Stomach smooth muscle (tissue), 2 donors: ENCODE results near the gene GALC.

ENCODE experiments used
- H3K27ac ChIP-seq: one replicate; pipeline ENCODE4 v1.7.0; 2013; ENCODE audit warnings: mild to moderate bottlenecking, low read length, inconsistent platforms
- H3K27me3 ChIP-seq, 2 donors: one replicate each; pipeline ENCODE4 v1.7.0; 2013; ENCODE audit warnings: low read length in 2 of 2; ENCODE audit not compliant: insufficient read depth in 2 of 2, control insufficient read depth in 1 of 2
- H3K36me3 ChIP-seq, 2 donors: one replicate each; pipeline ENCODE4 v1.7.0; 2013; ENCODE audit warnings: low read length in 2 of 2; ENCODE audit not compliant: control insufficient read depth in 2 of 2, insufficient read depth in 2 of 2
- H3K4me1 ChIP-seq: one replicate; pipeline ENCODE4 v1.7.0; 2013; ENCODE audit warnings: low read length; ENCODE audit not compliant: control insufficient read depth, insufficient read depth
- H3K4me3 ChIP-seq, 2 donors: one replicate each; pipeline ENCODE4 v1.7.0; 2013; ENCODE audit warnings: low read length in 2 of 2
- H3K9ac ChIP-seq, 2 donors: one replicate each; pipeline ENCODE4 v1.7.0; 2013; ENCODE audit warnings: low read length in 2 of 2, mild to moderate bottlenecking in 1 of 2
- H3K9me3 ChIP-seq, 2 donors: one replicate each; pipeline ENCODE4 v1.7.0; 2013; ENCODE audit warnings: low read length in 2 of 2; ENCODE audit not compliant: control insufficient read depth in 2 of 2
- donor health status: healthy.
- donor health status: Pancreatic carcinoma.

GALC gene

DNA sequence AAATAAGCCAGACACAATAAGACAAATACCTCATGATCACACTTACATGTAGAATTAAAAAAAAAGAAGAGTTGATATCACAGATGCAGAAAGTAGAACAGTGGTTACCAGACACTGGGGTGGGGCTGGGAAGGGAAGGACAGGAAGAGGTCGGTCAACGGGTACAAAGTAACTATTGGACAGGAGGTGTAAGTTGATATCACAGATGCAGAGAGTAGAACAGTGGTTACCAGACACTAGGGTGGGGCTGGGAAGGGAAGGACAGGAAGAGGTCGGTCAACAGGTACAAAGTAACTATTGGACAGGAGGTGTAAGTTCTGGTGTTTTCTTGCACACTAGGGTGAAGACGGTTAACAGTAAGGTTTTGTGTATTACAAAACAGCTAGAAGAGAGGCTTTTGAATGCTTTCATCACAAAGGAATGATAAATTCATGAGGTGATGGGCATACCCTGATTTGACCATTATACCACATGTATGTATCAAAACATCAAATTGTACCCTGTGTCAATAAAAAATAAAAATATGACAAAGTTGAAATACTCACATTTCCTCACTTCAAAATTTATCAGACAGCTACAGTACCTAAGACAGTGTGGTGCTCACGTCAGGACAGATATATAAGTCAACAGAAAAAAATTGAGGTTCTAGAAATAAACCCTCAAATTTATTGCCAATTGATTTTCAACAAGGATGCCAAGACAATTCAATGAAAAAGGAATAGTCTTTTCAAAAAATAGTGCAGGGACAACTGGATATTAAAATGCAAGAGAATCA lies 32.8 kb downstream of the GALC start:
- H3K36me3 ChIP-seq = peaks cover 17 to 29% of the 10 kb centered on the region in 2 donors
- H3K4me1 ChIP-seq = no peaks in the 10 kb centered on the region

DNA sequence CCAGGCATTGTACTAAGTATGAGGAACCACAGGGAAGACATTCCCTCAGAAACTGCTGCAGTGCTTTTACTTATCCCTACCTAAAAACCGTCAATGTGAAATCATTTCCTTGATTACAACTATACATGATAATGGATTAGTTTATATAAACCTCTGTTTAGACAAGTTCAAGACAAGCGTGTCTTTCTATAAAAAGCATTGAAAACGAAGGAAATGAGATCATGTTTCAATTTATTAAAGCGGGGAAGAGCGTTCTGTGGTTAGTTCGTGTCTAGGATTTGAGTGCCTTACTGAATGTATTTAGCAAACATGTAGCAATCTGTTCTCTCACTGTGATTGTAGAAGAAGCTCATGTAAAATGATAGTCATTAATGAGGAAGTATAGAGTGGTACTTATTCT lies 37.5 kb downstream of the GALC start:
- no peak overlapping the region for H3K9ac ChIP-seq
- no peak overlapping the region for H3K27ac ChIP-seq
- no peak overlapping the region for H3K4me3 ChIP-seq
- H3K36me3 ChIP-seq = peaks cover 6 to 8% of the 10 kb centered on the region in 2 donors
- no peaks in the 10 kb centered on the region for H3K9me3 ChIP-seq
- H3K27me3 ChIP-seq = no peaks in the 10 kb centered on the region
- H3K4me1 ChIP-seq = no peaks in the 10 kb centered on the region

More for the DNA sequence above, 32.8 kb downstream of the GALC start:
- Histone ChIP-seq H3K9me3 (no peaks in the 10 kb centered on the region), H3K27ac (no peak overlapping the region), H3K9ac (no peak overlapping the region), H3K27me3 (no peaks in the 10 kb centered on the region), H3K4me3 (no peak overlapping the region)

DNA sequence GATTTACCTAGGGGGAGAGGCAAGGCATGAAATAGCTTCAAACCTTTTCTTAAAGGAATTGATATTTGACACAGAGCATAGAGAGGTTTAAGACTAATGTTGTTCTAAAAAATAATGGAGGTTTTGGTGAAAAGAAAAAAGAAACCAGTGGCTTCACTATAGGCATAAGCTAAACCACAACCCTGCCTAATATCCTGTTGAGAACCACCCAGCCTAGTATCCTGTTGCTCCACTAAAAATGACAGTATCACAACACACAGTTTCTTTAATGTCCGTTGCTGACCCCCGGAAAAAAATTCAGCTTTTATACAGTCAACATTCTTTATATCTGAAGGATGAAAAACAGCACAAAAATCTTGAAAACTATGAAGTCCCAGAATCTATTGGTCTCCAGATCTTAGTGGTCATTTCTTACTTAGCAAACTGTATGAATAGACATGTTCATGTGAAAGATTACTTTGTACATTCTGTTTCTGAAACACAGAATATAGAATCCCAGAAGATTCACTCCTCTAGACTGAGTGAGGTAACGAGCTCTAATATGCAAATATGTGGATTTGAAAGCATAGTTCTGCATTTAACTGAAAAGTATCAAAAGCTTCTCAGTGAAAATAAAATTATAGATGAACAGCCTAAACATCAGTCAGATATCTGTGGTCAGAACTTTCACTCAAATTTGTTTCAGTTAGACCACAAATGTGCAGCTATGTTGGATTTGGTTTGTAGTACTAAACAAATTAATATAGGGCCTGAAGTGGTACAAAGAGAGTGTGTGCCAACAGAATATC lies 40.5 kb downstream of the GALC start:
- no peak overlapping the region for H3K9ac ChIP-seq
- no peaks in the 10 kb centered on the region for H3K27me3 ChIP-seq
- peaks cover 7 to 11% of the 10 kb centered on the region in 2 donors for H3K36me3 ChIP-seq
- no peaks in the 10 kb centered on the region for H3K4me1 ChIP-seq
- no peaks in the 10 kb centered on the region for H3K9me3 ChIP-seq
- no peak overlapping the region for H3K27ac ChIP-seq
- no peak overlapping the region for H3K4me3 ChIP-seq

DNA sequence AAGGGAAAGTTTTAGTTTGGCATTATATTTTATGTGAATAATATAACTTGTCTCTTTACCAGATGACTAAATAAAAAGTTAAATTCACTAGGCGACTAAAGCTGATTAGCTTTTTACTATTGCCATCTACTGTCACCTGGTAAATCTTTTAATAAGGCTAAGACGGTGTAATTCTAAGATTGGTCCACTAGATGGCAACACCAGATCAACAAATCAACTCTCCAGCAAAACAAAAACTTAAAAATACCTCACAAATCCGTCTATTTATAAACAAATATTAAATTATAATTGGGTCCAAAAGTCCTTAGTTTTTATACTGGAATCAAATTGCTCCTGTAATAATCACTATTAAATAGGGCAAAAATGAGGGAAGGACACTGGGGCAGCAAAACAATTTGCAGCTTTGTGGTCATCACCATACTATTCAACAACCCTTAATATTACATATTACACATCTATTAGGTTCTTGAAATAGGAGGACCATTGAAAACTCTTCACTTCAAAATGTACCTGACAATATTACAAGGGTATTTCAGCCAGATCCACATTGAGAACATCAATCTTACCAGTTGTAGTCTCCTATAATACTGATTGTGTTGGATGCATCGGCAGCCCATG lies 47.9 kb downstream of the GALC start:
- H3K4me3 ChIP-seq = no peak overlapping the region
- no peaks in the 10 kb centered on the region for H3K9me3 ChIP-seq
- H3K9ac ChIP-seq = no peak overlapping the region
- no peak overlapping the region for H3K27ac ChIP-seq
- H3K36me3 ChIP-seq = peaks cover 10 to 25% of the 10 kb centered on the region in 2 donors
- H3K27me3 ChIP-seq = no peaks in the 10 kb centered on the region
- H3K4me1 ChIP-seq = no peaks in the 10 kb centered on the region

DNA sequence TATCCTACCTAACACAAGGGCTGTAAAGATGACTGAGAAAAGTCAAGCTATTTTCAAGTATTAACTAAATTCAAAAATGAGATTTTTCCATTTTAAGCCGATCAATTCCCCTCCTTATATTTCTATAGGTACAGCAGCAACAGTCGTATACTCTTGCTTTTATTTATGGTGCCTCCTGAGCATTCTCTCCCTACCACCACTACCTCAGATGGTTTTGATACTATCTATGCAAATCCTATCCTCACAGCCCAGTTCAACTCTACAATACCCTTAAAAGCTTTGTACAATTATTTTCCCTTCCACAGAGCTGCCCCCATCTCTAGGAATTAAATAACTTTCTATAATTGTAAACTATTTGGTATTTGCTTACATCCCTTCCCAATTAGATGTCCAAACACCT lies 52.1 kb downstream of the GALC start:
- no peak overlapping the region for H3K27ac ChIP-seq
- no peaks in the 10 kb centered on the region for H3K27me3 ChIP-seq
- H3K9ac ChIP-seq = no peak overlapping the region
- H3K4me3 ChIP-seq = no peak overlapping the region
- peaks cover 2 to 18% of the 10 kb centered on the region in 2 donors for H3K36me3 ChIP-seq
- no peaks in the 10 kb centered on the region for H3K4me1 ChIP-seq
- no peaks in the 10 kb centered on the region for H3K9me3 ChIP-seq

DNA sequence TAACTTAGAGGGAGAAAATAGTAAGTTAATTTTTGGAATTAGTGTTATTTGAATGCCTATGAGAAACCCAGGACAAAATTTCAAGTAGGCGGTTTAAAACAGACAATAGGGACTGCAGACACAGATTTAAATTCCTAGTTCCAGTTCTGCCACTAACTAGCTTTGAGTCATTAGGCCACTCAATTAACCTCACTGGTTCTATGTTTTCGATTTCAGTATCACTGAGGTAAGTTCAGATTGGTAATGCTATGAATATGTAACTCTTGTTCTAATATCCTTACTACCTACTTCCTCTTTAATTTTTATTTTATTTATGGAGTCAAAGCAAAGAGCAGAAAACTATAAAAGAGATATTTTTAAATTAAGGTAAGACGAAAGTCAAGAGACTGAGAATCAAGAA lies 52.6 kb downstream of the GALC start:
- no peak overlapping the region for H3K4me3 ChIP-seq
- H3K9ac ChIP-seq = no peak overlapping the region
- H3K27me3 ChIP-seq = no peaks in the 10 kb centered on the region
- H3K9me3 ChIP-seq = no peaks in the 10 kb centered on the region
- H3K4me1 ChIP-seq = no peaks in the 10 kb centered on the region
- H3K36me3 ChIP-seq = peaks cover 2 to 18% of the 10 kb centered on the region in 2 donors
- no peak overlapping the region for H3K27ac ChIP-seq

DNA sequence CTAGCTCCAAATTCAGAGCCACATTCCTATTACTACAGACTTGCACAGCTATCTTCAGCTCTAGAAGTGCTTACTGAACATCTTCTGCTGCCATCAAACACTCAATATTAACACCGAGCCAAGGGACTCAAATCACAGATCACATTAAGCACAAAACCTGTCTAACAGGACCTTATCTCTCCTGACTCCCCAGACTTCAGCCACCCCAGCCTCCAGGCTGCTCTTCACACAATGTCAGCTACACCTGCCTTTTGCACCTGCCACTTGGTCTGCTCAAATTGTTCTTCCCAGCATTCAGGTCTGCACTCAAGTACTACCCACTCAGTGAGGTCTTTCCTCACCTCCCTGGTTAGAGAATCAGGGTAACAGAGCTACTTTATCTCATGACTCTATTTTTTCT lies 57.1 kb downstream of the GALC start:
- Histone ChIP-seq H3K9me3 (no peaks in the 10 kb centered on the region), H3K4me1 (no peaks in the 10 kb centered on the region), H3K9ac (no peak overlapping the region), H3K27ac (no peak overlapping the region), H3K27me3 (no peaks in the 10 kb centered on the region), H3K4me3 (no peak overlapping the region), H3K36me3 (peaks cover 4 to 8% of the 10 kb centered on the region in 2 donors)

DNA sequence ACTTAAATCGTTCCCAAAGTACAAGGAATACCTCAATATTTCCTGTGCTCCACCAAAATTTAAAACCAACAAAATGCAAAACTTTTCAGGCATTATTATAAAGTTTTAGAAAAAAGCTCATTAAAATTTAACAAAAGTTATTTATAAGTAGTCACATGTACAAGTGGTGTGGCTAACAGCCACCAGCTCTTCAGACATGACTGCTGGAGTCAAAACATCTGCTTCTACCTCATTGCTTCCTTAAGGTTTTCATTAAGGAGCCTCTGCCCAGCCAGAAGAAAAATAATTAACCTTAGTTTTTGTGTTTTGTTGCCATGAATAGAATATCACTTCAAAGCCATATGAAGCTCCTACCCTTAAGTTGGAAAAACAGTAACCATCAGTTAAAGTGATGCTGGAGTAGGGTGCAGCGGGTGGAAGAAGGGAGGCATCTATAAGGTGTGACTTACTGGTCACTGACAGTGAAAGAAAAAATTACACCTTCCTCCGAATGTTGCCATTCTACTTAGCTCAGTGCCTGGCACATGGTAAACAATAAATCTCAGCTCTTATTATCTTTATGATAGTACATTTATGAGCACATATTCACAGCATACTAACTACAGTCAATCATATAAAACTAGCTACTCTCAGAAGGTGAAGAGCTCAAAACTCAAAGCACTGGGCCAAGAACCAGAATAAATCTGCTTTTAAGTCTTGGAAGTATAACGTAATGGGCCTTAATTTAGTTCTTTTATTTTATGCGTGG lies 57.7 kb downstream of the GALC start:
- H3K36me3 ChIP-seq = peaks cover 4 to 7% of the 10 kb centered on the region in 2 donors
- no peak overlapping the region for H3K4me3 ChIP-seq

DNA sequence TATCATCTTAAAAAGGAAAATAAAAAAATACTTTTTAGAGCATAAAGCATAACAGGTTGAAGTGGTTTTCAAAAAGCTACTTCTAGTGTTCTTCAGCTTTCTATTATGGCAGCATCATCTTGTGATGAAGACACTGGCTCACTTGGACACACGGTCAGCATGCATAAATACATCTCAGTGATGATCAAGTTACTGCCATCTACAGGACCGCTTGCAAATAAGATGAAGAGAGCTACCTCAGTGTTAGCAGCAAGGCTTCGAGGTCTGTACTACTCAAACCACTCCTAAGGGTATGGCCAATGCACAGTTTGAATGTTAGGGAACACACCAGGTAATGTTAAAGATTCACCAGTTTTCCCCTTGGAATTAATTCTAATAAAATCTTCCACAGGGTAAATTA lies 58.8 kb downstream of the GALC start:
- Histone ChIP-seq H3K9ac (no peak overlapping the region), H3K4me3 (no peak overlapping the region), H3K9me3 (no peaks in the 10 kb centered on the region), H3K36me3 (peaks cover 4 to 7% of the 10 kb centered on the region in 2 donors), H3K4me1 (no peaks in the 10 kb centered on the region), H3K27me3 (no peaks in the 10 kb centered on the region), H3K27ac (no peak overlapping the region)

More for the DNA sequence above, 57.7 kb downstream of the GALC start:
- no peak overlapping the region for H3K9ac ChIP-seq
- H3K27ac ChIP-seq = no peak overlapping the region
- no peaks in the 10 kb centered on the region for H3K9me3 ChIP-seq
- H3K4me1 ChIP-seq = no peaks in the 10 kb centered on the region
- H3K27me3 ChIP-seq = no peaks in the 10 kb centered on the region

DNA sequence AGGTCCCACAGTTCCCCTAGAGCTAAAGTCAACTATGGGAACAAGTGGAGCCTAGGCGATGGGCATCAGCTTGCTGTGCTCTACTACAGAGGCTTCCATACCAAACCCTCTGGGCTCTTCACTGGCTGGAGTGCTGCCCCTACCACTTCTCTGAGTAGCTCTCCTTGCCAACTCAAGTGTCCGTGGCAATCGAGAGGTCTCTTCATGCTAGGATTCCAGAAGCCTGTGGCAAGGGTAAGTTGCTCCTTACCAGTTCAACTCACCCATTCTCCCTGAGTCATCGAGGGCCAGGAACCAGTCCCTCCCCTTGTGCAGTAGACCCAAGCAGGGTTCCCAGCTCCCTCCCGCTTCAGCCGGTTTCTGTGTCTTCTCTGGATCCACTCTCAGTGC lies 76.1 kb downstream of the GALC start:
- Histone ChIP-seq H3K9me3 (peaks cover 0 to 2% of the 10 kb centered on the region in 2 donors), H3K36me3 (no peaks in the 10 kb centered on the region), H3K9ac (no peak overlapping the region), H3K27me3 (no peaks in the 10 kb centered on the region), H3K4me1 (no peaks in the 10 kb centered on the region), H3K27ac (no peak overlapping the region), H3K4me3 (no peak overlapping the region)
